OCI-LY7 (cell line): Measurements from ENCODE around the gene RPL28.

ENCODE experiments used
- EZH2phosphoT487 ChIP-seq: fragments of 200-600 bp; sonication (generic); IDR thresholded peaks from 2 replicates; pipeline ENCODE4 v1.6.1; 2018; ENCODE audit warnings: low read depth, borderline replicate concordance, mild to moderate bottlenecking, mixed run types, antibody characterized with exemption, low read length, moderate library complexity, mixed read lengths
- TF ChIP-seq, protein P1 (sequence below): fragments of 200-600 bp; sonication (generic); conservative IDR thresholded peaks from 2 replicates; pipeline ENCODE4 v1.5.1; 2014; ENCODE audit warnings: mild to moderate bottlenecking, antibody characterized with exemption, low read length, moderate library complexity, mixed read lengths

DNA sequence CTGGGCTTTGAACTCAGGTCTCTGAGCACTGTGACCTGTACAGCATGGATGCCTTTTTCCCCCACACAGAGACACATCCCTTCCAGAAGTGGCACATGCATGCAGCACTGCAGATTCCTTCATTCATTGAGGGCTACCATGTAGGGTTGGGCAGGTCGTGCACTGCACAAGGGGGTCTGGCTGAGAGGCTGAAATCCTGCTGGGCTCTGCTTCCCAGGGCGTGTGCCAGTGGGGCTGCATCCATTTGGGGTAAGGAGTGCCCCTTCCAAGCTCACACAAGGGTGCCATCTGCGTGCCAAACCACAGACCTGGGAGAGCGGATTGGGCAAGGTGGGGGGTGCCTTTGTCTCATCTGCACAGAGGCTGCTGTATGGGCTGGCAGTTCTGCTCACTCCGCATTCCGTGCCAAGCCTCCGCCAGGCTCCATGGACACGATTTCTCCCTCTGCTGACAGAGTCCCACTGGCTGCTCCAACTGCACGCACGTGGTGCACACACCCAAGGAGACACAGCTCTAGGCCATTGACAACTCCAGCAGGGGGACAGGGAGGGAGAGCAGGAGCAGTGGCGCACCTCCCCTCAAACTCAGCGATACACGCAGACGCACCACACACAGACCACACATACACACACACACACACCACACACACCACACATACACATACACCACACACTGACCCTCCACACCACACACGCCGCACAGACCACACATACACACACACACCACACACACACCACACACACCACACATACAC, 61.9 kb downstream of the RPL28 start:
- TF ChIP-seq, protein P1, sequence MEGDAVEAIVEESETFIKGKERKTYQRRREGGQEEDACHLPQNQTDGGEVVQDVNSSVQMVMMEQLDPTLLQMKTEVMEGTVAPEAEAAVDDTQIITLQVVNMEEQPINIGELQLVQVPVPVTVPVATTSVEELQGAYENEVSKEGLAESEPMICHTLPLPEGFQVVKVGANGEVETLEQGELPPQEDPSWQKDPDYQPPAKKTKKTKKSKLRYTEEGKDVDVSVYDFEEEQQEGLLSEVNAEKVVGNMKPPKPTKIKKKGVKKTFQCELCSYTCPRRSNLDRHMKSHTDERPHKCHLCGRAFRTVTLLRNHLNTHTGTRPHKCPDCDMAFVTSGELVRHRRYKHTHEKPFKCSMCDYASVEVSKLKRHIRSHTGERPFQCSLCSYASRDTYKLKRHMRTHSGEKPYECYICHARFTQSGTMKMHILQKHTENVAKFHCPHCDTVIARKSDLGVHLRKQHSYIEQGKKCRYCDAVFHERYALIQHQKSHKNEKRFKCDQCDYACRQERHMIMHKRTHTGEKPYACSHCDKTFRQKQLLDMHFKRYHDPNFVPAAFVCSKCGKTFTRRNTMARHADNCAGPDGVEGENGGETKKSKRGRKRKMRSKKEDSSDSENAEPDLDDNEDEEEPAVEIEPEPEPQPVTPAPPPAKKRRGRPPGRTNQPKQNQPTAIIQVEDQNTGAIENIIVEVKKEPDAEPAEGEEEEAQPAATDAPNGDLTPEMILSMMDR, result no peak
- no peak for TF ChIP-seq EZH2phosphoT487
